Metanephros (tissue), 2 donors: Measurements from ENCODE around the gene FMNL3. TPM values are rescaled to one million over a fixed set of nuclear protein-coding genes. Genes with fewer than 3 reads are reported as not detected.

Source experiments
- small RNA-seq: library from RNA; depleted of rRNA; stranded (forward); fragments of <200 nt; gene quantifications from one replicate; pipeline ENCODE3, GENCODE V24; 2014; ENCODE audit warnings: low replicate concordance
- total RNA-seq: library from RNA; depleted of rRNA; stranded (reverse); fragments of >200 nt; gene quantifications from one replicate; pipeline ENCODE4 v1.2.3, GENCODE V29; 2014

The FMNL3 gene, protein sequence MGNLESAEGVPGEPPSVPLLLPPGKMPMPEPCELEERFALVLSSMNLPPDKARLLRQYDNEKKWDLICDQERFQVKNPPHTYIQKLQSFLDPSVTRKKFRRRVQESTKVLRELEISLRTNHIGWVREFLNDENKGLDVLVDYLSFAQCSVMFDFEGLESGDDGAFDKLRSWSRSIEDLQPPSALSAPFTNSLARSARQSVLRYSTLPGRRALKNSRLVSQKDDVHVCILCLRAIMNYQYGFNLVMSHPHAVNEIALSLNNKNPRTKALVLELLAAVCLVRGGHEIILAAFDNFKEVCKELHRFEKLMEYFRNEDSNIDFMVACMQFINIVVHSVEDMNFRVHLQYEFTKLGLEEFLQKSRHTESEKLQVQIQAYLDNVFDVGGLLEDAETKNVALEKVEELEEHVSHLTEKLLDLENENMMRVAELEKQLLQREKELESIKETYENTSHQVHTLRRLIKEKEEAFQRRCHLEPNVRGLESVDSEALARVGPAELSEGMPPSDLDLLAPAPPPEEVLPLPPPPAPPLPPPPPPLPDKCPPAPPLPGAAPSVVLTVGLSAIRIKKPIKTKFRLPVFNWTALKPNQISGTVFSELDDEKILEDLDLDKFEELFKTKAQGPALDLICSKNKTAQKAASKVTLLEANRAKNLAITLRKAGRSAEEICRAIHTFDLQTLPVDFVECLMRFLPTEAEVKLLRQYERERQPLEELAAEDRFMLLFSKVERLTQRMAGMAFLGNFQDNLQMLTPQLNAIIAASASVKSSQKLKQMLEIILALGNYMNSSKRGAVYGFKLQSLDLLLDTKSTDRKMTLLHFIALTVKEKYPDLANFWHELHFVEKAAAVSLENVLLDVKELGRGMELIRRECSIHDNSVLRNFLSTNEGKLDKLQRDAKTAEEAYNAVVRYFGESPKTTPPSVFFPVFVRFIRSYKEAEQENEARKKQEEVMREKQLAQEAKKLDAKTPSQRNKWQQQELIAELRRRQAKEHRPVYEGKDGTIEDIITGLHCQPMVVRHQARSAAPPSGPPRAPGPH
- 53.1 TPM for total RNA-seq

GRCh38 chr12:49707128-49707811 lies at the start of gene FMNL3:
FMNL3 (minus strand) TSS chr12:49707405; CDS start chr12:49707180, 225 bp downstream.

GRCh38 chr12:49740930-49741881 lies 34.0 kb upstream of the FMNL3 start, which contains the start of gene TMBIM6:
TMBIM6 (plus strand) TSS chr12:49741557; CDS start chr12:49752494, 10,937 bp downstream.

GRCh38 chr12:49623142-49623904 lies 83.9 kb downstream of the FMNL3 start, which contains the start of gene PRPF40B:
PRPF40B (plus strand) TSS chr12:49623561; CDS start chr12:49623591, 30 bp downstream.

DNA sequence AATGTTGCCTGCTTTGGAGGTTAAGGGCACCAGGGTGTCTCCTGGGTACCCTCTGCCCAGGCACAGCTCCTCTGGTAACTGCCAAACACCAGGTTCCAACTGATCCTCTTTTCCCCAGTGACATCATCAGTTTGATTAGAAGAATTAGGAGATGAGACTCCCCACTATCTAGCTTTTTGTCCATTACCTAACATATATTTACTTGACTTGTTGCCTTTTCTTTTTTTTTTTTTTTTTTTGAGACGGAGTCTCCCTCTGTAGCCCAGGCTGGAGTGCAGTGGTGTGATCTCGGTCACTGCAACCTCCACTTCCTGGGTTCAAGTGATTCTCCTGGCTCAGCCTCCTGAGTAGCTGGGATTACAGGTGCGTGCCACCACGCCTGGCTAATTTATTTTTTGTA lies 101.7 kb downstream of the FMNL3 start, which contains the start of gene FAM186B:
Gene FAM186B, minus strand, starts transcription at position 101 of the 400 bp plus-strand sequence. CDS start 162 bp downstream, outside the sequence.

Small RNA genes lying within 50 kb of the gene (small RNA-seq; reads per million reads assigned to genes)
- gene AC020612.2 (not detected), gene HIGD1AP9 (not detected), gene POLR2KP1 (not detected), gene RNU6-834P (not detected)

Other genes starting within 250 kb of the FMNL3 start
- gene KCNH3, start 168.4 kb downstream of the FMNL3 start, total RNA-seq, result 7.9 TPM
- 54.4 TPM for gene MCRS1, start 139.3 kb downstream of the FMNL3 start, total RNA-seq
- gene FAM186B, start 101.8 kb downstream of the FMNL3 start, total RNA-seq, result 0.47 TPM
- 22.2 TPM for gene PRPF40B, start 83.8 kb downstream of the FMNL3 start, total RNA-seq
- 437 TPM for gene TMBIM6, start 34.2 kb upstream of the FMNL3 start, total RNA-seq
- gene NCKAP5L, start 121.0 kb upstream of the FMNL3 start, total RNA-seq, result 21.3 TPM
- gene BCDIN3D, start 135.7 kb upstream of the FMNL3 start, total RNA-seq, result 5.1 TPM
- 2.7 TPM for gene FAIM2, start 196.5 kb upstream of the FMNL3 start, total RNA-seq
- gene AQP2, start 243.3 kb upstream of the FMNL3 start, total RNA-seq, result 339 TPM